Mesenchymal stem cell (in vitro differentiated cells and primary cell): ENCODE measurements around the gene CD163L1.

Experiments
- DNase-seq: peaks from one replicate; pipeline ENCODE4 v3.0.0-alpha.2; 2013
- H2AFZ ChIP-seq: one replicate; pipeline ENCODE4 v1.6.1; 2013; ENCODE audit warnings: low read depth, mild to moderate bottlenecking, control low read depth, inconsistent platforms, low read length, moderate library complexity
- H2AK5ac ChIP-seq: 2 replicates; pipeline ENCODE4 v1.6.1; 2013; ENCODE audit warnings: low read length, moderate library complexity, mild to moderate bottlenecking, inconsistent platforms; ENCODE audit not compliant: severe bottlenecking
- H2BK120ac ChIP-seq: one replicate; pipeline ENCODE4 v1.6.1; 2013; ENCODE audit warnings: low read depth, mild to moderate bottlenecking, inconsistent platforms, low read length, moderate library complexity
- H2BK12ac ChIP-seq, 2 experiments: one replicate each; pipeline ENCODE4 v1.6.1; 2013; ENCODE audit warnings: inconsistent platforms in 2 of 2, low read length in 2 of 2, mild to moderate bottlenecking in 2 of 2, moderate library complexity in 2 of 2, control low read depth in 1 of 2
- H2BK15ac ChIP-seq: one replicate; pipeline ENCODE4 v1.6.1; 2013; ENCODE audit warnings: mild to moderate bottlenecking, low read depth, inconsistent platforms; ENCODE audit not compliant: poor library complexity, severe bottlenecking
- H2BK5ac ChIP-seq: 2 replicates; pipeline ENCODE4 v1.6.1; 2013; ENCODE audit warnings: low read depth, mild to moderate bottlenecking, low read length, control low read depth, inconsistent platforms; ENCODE audit not compliant: poor library complexity, severe bottlenecking
- H3K14ac ChIP-seq, 2 experiments: one replicate each; pipeline ENCODE4 v1.6.1; 2013; ENCODE audit warnings: inconsistent platforms in 2 of 2, low read length in 2 of 2, control low read depth in 1 of 2, mild to moderate bottlenecking in 1 of 2, moderate library complexity in 1 of 2
- H3K18ac ChIP-seq, 2 experiments: one replicate each; pipeline ENCODE4 v1.6.1; 2013; ENCODE audit warnings: inconsistent platforms in 2 of 2, low read length in 2 of 2, control low read depth in 1 of 2, low read depth in 1 of 2, mild to moderate bottlenecking in 1 of 2
- H3K23ac ChIP-seq, 2 experiments: one replicate each; pipeline ENCODE4 v1.6.1; 2013; ENCODE audit warnings: inconsistent platforms in 2 of 2, low read length in 2 of 2, mild to moderate bottlenecking in 2 of 2, moderate library complexity in 2 of 2, control low read depth in 1 of 2
- H3K27ac ChIP-seq: 2 replicates; pipeline ENCODE4 v1.5.1; 2013; ENCODE audit warnings: mild to moderate bottlenecking, moderate library complexity, low read length, control low read depth, inconsistent platforms; ENCODE audit not compliant: poor library complexity, severe bottlenecking
- H3K27me3 ChIP-seq, 2 experiments: 2 replicates each; pipeline versions ENCODE4 v1.6.1 to v1.7.0; 2013; ENCODE audit warnings: low read length in 2 of 2, mild to moderate bottlenecking in 2 of 2, moderate library complexity in 2 of 2, control low read depth in 1 of 2, inconsistent platforms in 1 of 2; ENCODE audit not compliant: control insufficient read depth in 1 of 2, insufficient read depth in 1 of 2
- H3K36me3 ChIP-seq, 2 experiments: 2 replicates each; pipeline versions ENCODE4 v1.6.1 to v1.7.0; 2013; ENCODE audit warnings: low read length in 2 of 2, control low read depth in 1 of 2, inconsistent platforms in 1 of 2, low read depth in 1 of 2, mild to moderate bottlenecking in 1 of 2; ENCODE audit not compliant: insufficient read depth in 2 of 2, control insufficient read depth in 1 of 2
- H3K4ac ChIP-seq, 2 experiments: one replicate each; pipeline ENCODE4 v1.6.1; 2013; ENCODE audit warnings: inconsistent platforms in 2 of 2, low read length in 2 of 2, mild to moderate bottlenecking in 2 of 2, moderate library complexity in 2 of 2, control low read depth in 1 of 2, low read depth in 1 of 2
- H3K4me1 ChIP-seq: 2 replicates; pipeline ENCODE4 v1.6.1; 2013; ENCODE audit warnings: low read depth, low read length, control low read depth; ENCODE audit not compliant: control insufficient read depth, insufficient read depth
- H3K4me2 ChIP-seq: 2 replicates; pipeline ENCODE4 v1.6.1; 2013; ENCODE audit warnings: low read length, mild to moderate bottlenecking, inconsistent platforms; ENCODE audit not compliant: poor library complexity, severe bottlenecking
- H3K4me3 ChIP-seq, 2 experiments: 2 replicates each; pipeline versions ENCODE4 v1.5.1 to v1.7.0; 2013; ENCODE audit warnings: low read length in 2 of 2, mild to moderate bottlenecking in 2 of 2, control low read depth in 1 of 2, low read depth in 1 of 2; ENCODE audit not compliant: insufficient read depth in 1 of 2
- H3K79me1 ChIP-seq: replicated peaks from 2 replicates; pipeline ENCODE4 v1.6.1; 2013; ENCODE audit warnings: mild to moderate bottlenecking, control low read depth, low read length, inconsistent platforms; ENCODE audit not compliant: poor library complexity, severe bottlenecking
- H3K9ac ChIP-seq: 2 replicates; pipeline ENCODE4 v1.7.0; 2013; ENCODE audit warnings: mild to moderate bottlenecking, low read length, moderate library complexity
- H3K9me3 ChIP-seq: 2 replicates; pipeline ENCODE4 v1.7.0; 2013; ENCODE audit warnings: mild to moderate bottlenecking, low read length; ENCODE audit not compliant: control insufficient read depth
- H4K8ac ChIP-seq: one replicate; pipeline ENCODE4 v1.6.1; 2013; ENCODE audit warnings: inconsistent platforms, mild to moderate bottlenecking, low read length, moderate library complexity
- H4K91ac ChIP-seq: one replicate; pipeline ENCODE4 v1.6.1; 2013; ENCODE audit warnings: mild to moderate bottlenecking, low read length, inconsistent platforms
- WGBS: methylation state at CpG from one replicate; pipeline ENCODE4 v1.1.7; 2013; ENCODE audit warnings: mixed read lengths; 5-methylcytosine and 5-hydroxymethylcytosine counted together

Gene CD163L1

DNA sequence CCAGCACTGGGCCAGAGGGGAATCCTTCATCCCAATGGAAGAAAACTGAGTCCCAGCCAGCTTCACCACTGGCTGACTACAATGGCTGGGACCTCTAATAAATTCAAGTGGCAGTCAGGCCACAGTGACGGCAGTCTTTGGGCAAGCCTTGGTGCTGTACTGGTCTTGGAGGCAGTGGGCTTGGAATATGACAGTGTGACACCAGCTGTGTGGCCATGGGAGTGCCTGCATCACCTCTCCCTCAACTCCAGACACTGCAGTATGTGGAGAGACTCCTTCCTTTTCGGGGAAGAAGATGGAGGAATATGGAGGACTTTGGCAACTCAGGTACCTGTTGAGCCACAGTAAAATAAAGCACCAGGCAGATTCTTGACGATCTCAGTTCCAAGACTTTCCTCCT is 16.0 kb upstream of the CD163L1 start:
- no peak overlapping the region for H3K9ac ChIP-seq
- H3K4me1 ChIP-seq, result no peaks in the 10 kb centered on the region
- H3K36me3 ChIP-seq, result no peaks in the 10 kb centered on the region
- H3K27ac ChIP-seq, result no peak overlapping the region
- no peak overlapping the region for H2BK5ac ChIP-seq
- no peak for DNase-seq
- H2AFZ ChIP-seq, result no peak overlapping the region
- H3K79me1 ChIP-seq, result no peaks in the 10 kb centered on the region
- no peak overlapping the region for H2BK12ac ChIP-seq
- no peak overlapping the region for H2BK15ac ChIP-seq
- H3K18ac ChIP-seq, result no peak overlapping the region
- no peak overlapping the region for H4K91ac ChIP-seq
- H3K4me2 ChIP-seq, result no peak overlapping the region
- no peak overlapping the region for H2AK5ac ChIP-seq
- no peak overlapping the region for H3K14ac ChIP-seq
- no peak overlapping the region for H2BK120ac ChIP-seq
- WGBS, result 67% methylated on average over 1 of the region's 3 CpGs
- H3K4me3 ChIP-seq, result no peak overlapping the region
- no peak overlapping the region for H3K23ac ChIP-seq
- H4K8ac ChIP-seq, result no peak overlapping the region
- H3K27me3 ChIP-seq, result no peaks in the 10 kb centered on the region
- no peak overlapping the region for H3K4ac ChIP-seq
- no peaks in the 10 kb centered on the region for H3K9me3 ChIP-seq

DNA sequence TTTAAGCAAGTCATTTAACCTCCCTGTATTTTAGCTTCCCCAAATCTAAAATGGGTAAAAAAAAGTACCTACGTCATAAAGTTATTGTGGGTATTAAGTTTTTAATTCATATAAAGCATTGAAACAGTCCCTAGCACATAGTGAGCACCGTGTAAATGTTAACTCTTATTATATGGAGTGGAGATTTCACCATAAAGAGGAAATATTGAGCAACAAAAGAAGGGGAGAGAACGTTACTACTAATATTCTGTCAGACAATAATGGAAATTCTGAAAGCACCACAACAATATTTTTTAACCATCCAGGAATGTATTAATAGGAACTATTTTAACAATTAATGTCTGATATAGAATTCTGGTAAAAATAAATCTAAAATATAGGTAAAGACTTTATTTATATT is 7.8 kb upstream of the CD163L1 start:
- H3K4me1 ChIP-seq, result no peaks in the 10 kb centered on the region
- H3K9me3 ChIP-seq, result no peaks in the 10 kb centered on the region
- H3K27ac ChIP-seq, result no peak overlapping the region
- H2BK12ac ChIP-seq, result no peak overlapping the region
- H3K4me3 ChIP-seq, result no peak overlapping the region
- no peaks in the 10 kb centered on the region for H3K79me1 ChIP-seq
- no peak overlapping the region for H2BK5ac ChIP-seq
- no peak overlapping the region for H2BK15ac ChIP-seq
- no peaks in the 10 kb centered on the region for H3K27me3 ChIP-seq
- no peaks in the 10 kb centered on the region for H3K36me3 ChIP-seq
- H4K91ac ChIP-seq, result no peak overlapping the region
- no peak for DNase-seq
- no peak overlapping the region for H4K8ac ChIP-seq
- H2AFZ ChIP-seq, result no peak overlapping the region
- no peak overlapping the region for H3K18ac ChIP-seq
- no peak overlapping the region for H3K9ac ChIP-seq
- no peak overlapping the region for H3K4ac ChIP-seq
- no peak overlapping the region for H2BK120ac ChIP-seq
- 100% methylated on average over 1 of the region's 3 CpGs for WGBS
- no peak overlapping the region for H3K14ac ChIP-seq
- no peak overlapping the region for H2AK5ac ChIP-seq
- H3K4me2 ChIP-seq, result no peak overlapping the region
- no peak overlapping the region for H3K23ac ChIP-seq

DNA sequence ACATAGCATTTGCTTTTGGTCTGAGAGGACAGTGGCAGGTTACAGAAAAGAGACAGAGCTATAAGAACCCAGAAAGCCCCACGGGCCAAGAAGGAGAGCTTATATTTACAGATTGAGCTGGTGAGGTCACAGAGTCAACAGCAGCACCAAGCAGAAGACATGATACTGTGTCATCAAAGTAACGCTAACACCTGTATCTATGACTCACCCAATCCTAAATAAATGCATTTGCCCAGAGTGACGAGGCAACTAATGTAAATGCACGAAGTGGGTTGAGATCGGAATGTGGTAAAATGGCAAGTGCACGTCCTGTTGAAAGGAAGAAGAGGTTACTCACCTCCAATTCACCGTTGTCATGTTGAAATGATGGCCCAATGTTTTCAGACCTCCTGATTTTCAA is 6.7 kb upstream of the CD163L1 start:
- H2BK15ac ChIP-seq, result no peak overlapping the region
- H3K9me3 ChIP-seq, result no peaks in the 10 kb centered on the region
- no peak overlapping the region for H2AK5ac ChIP-seq
- H4K91ac ChIP-seq, result no peak overlapping the region
- H2BK12ac ChIP-seq, result no peak overlapping the region
- no peak overlapping the region for H2AFZ ChIP-seq
- WGBS, result 71% methylated on average over 6 of the region's 7 CpGs
- no peak overlapping the region for H3K4me2 ChIP-seq
- DNase-seq, result no peak
- H3K9ac ChIP-seq, result no peak overlapping the region
- H2BK120ac ChIP-seq, result no peak overlapping the region
- H3K36me3 ChIP-seq, result no peaks in the 10 kb centered on the region
- H3K27me3 ChIP-seq, result no peaks in the 10 kb centered on the region
- no peak overlapping the region for H3K23ac ChIP-seq
- no peaks in the 10 kb centered on the region for H3K4me1 ChIP-seq
- no peak overlapping the region for H3K14ac ChIP-seq
- H3K18ac ChIP-seq, result no peak overlapping the region
- no peak overlapping the region for H3K4ac ChIP-seq
- no peak overlapping the region for H3K27ac ChIP-seq
- no peak overlapping the region for H2BK5ac ChIP-seq
- H3K4me3 ChIP-seq, result no peak overlapping the region
- H4K8ac ChIP-seq, result no peak overlapping the region
- H3K79me1 ChIP-seq, result no peaks in the 10 kb centered on the region

- no peak overlapping the region for H3K4ac ChIP-seq
- H3K14ac ChIP-seq, result no peak overlapping the region
- H3K79me1 ChIP-seq, result no peaks in the 10 kb centered on the region
- no peak overlapping the region for H4K91ac ChIP-seq
- no peaks in the 10 kb centered on the region for H3K27me3 ChIP-seq
- no peak overlapping the region for H2BK5ac ChIP-seq
- no peak overlapping the region for H3K27ac ChIP-seq
- no peak for DNase-seq
- H3K9me3 ChIP-seq, result no peaks in the 10 kb centered on the region
- H3K4me3 ChIP-seq, result no peak overlapping the region
- no peak overlapping the region for H3K23ac ChIP-seq
- H2BK15ac ChIP-seq, result no peak overlapping the region
- H3K4me2 ChIP-seq, result no peak overlapping the region
- H3K4me1 ChIP-seq, result no peaks in the 10 kb centered on the region
- H2AK5ac ChIP-seq, result no peak overlapping the region
- no peak overlapping the region for H3K9ac ChIP-seq
- WGBS, result no CpG with 5 or more reads among the region's 1 CpG
- no peak overlapping the region for H2BK120ac ChIP-seq
- no peak overlapping the region for H2BK12ac ChIP-seq
- no peak overlapping the region for H2AFZ ChIP-seq
- H3K36me3 ChIP-seq, result no peaks in the 10 kb centered on the region
- H4K8ac ChIP-seq, result no peak overlapping the region
- no peak overlapping the region for H3K18ac ChIP-seq
Observed at GRCh38 chr12:7448099-7448498, 4.1 kb upstream of the CD163L1 start.
